Osteocyte (in vitro differentiated cells): ENCODE results near the gene ZFAND6. TPM values are rescaled to one million over a fixed set of nuclear protein-coding genes. Genes with fewer than 3 reads are reported as not detected.

Experiments
- DNase-seq: peaks from one replicate; pipeline ENCODE4 v3.0.0; 2021; ENCODE audit warnings: mixed read lengths; ENCODE audit not compliant: unreplicated experiment; ENCODE audit errors: extremely low spot score
- H3K27ac Mint-ChIP-seq: one replicate; pipeline ENCODE4 v1.8.0; 2021; ENCODE audit warnings: mild to moderate bottlenecking, mixed read lengths; ENCODE audit not compliant: unreplicated experiment
- H3K27me3 Mint-ChIP-seq: one replicate; pipeline ENCODE4 v1.8.0; 2021; ENCODE audit warnings: mixed read lengths; ENCODE audit not compliant: unreplicated experiment
- H3K36me3 Mint-ChIP-seq: one replicate; pipeline ENCODE4 v1.8.0; 2021; ENCODE audit warnings: mixed read lengths; ENCODE audit not compliant: unreplicated experiment
- H3K4me1 Mint-ChIP-seq: one replicate; pipeline ENCODE4 v1.8.0; 2021; ENCODE audit warnings: mixed read lengths; ENCODE audit not compliant: unreplicated experiment
- H3K4me3 Mint-ChIP-seq: one replicate; pipeline ENCODE4 v1.8.0; 2021; ENCODE audit warnings: mild to moderate bottlenecking, moderate library complexity, mixed read lengths; ENCODE audit not compliant: unreplicated experiment
- H3K9me3 Mint-ChIP-seq: one replicate; pipeline ENCODE4 v1.8.0; 2021; ENCODE audit warnings: mixed read lengths; ENCODE audit not compliant: unreplicated experiment
- CTCF ChIP-seq: fragments of 200-600 bp; sonication (generic); IDR thresholded peaks from 2 replicates; pipeline ENCODE4 v1.5.0; 2021; ENCODE audit warnings: antibody characterized with exemption, mild to moderate bottlenecking, moderate library complexity
- total RNA-seq: library from RNA; stranded (reverse); gene quantifications from 2 replicates; pipeline ENCODE4 v1.2.1, GENCODE V29; 2021

ZFAND6 gene
- total RNA-seq, 1 donor from 2014 or later = 63.8 TPM

- no peak for TF ChIP-seq CTCF
- Mint-ChIP-seq H3K4me1 (peaks cover 7% of the 10 kb centered on the region), H3K27me3 (peaks cover 18% of the 10 kb centered on the region), H3K9me3 (no peaks in the 10 kb centered on the region), H3K36me3 (no peaks in the 10 kb centered on the region), H3K27ac (no peak overlapping the region), H3K4me3 (no peak overlapping the region)
- no peak for DNase-seq
Measured at GRCh38 chr15:80055933-80056332, 3.5 kb upstream of the ZFAND6 start.

GRCh38 chr15:80058044-80058443, 1.4 kb upstream of the ZFAND6 start:
- peaks cover 21% of the 10 kb centered on the region for H3K4me1 Mint-ChIP-seq
- no peak overlapping the region for H3K27ac Mint-ChIP-seq
- peaks cover 18% of the 10 kb centered on the region for H3K27me3 Mint-ChIP-seq
- peak overlapping the region; percentile 41 for H3K4me3 Mint-ChIP-seq
- no peaks in the 10 kb centered on the region for H3K36me3 Mint-ChIP-seq
- H3K9me3 Mint-ChIP-seq = no peaks in the 10 kb centered on the region
- no peak for DNase-seq
- TF ChIP-seq CTCF = no peak

GRCh38 chr15:80059786-80060355, 395 bp downstream of the ZFAND6 start:
- no peak for TF ChIP-seq CTCF
- Mint-ChIP-seq H3K9me3 (no peaks in the 10 kb centered on the region), H3K4me3 (peak overlapping the region; percentile 84), H3K27me3 (peaks cover 18% of the 10 kb centered on the region), H3K4me1 (peaks cover 23% of the 10 kb centered on the region), H3K27ac (peak overlapping the region; percentile 88), H3K36me3 (no peaks in the 10 kb centered on the region)
- no peak for DNase-seq

GRCh38 chr15:80060356-80061006, 1.0 kb downstream of the ZFAND6 start:
- H3K27ac Mint-ChIP-seq = peak overlapping the region; percentile 88
- H3K36me3 Mint-ChIP-seq = no peaks in the 10 kb centered on the region
- TF ChIP-seq CTCF = peak; percentile 46
- H3K4me1 Mint-ChIP-seq = peaks cover 28% of the 10 kb centered on the region
- no peaks in the 10 kb centered on the region for H3K9me3 Mint-ChIP-seq
- peaks cover 18% of the 10 kb centered on the region for H3K27me3 Mint-ChIP-seq
- H3K4me3 Mint-ChIP-seq = peak overlapping the region; percentile 84
- no peak for DNase-seq

GRCh38 chr15:80061582-80061981, 2.1 kb downstream of the ZFAND6 start:
- DNase-seq = no peak

More at GRCh38 chr15:80061582-80061981, 2.1 kb downstream of the ZFAND6 start:
- Mint-ChIP-seq H3K27ac (no peak overlapping the region), H3K9me3 (no peaks in the 10 kb centered on the region), H3K36me3 (no peaks in the 10 kb centered on the region), H3K4me3 (peak overlapping the region; percentile 84), H3K4me1 (peaks cover 28% of the 10 kb centered on the region), H3K27me3 (peaks cover 15% of the 10 kb centered on the region)
- TF ChIP-seq CTCF = no peak
